ENCODE data around the gene ZCCHC24.

The ZCCHC24 gene

GRCh38 chr10:79360499-79361342, 84.7 kb downstream of the ZCCHC24 start:
- no peak for DNase-seq (ENCODE audit: low read depth)

- no peak for DNase-seq (ENCODE audit: low read depth)
Observed at GRCh38 chr10:79359816-79360498, 85.5 kb downstream of the ZCCHC24 start.

GRCh38 chr10:79358811-79359210, 86.6 kb downstream of the ZCCHC24 start:
- no peak for DNase-seq (ENCODE audit: low read depth)

- no peak for DNase-seq (ENCODE audit: low read depth)
Observed at GRCh38 chr10:79357180-79357579, 88.2 kb downstream of the ZCCHC24 start.

DNA sequence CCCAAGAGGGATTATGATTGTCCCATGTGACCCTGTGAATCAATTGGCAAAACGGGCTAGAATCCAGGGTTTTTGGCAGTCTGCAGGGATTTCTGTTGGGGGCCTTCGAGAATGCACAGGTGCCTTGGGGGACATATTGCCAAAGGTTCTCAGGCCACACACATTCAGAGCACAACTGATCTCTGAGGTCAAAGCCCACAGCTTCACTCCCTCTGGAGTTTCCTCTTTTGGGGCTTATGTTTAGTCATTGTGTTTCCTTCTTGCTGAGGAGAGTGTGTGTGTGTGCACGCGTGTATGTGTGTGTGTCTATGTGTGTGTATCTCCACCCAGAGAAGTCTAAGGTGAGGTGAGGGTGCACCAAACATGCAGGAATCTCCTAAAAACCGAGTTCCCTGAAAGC, 89.3 kb downstream of the ZCCHC24 start:
- no peak for DNase-seq (ENCODE audit: low read depth)

DNA sequence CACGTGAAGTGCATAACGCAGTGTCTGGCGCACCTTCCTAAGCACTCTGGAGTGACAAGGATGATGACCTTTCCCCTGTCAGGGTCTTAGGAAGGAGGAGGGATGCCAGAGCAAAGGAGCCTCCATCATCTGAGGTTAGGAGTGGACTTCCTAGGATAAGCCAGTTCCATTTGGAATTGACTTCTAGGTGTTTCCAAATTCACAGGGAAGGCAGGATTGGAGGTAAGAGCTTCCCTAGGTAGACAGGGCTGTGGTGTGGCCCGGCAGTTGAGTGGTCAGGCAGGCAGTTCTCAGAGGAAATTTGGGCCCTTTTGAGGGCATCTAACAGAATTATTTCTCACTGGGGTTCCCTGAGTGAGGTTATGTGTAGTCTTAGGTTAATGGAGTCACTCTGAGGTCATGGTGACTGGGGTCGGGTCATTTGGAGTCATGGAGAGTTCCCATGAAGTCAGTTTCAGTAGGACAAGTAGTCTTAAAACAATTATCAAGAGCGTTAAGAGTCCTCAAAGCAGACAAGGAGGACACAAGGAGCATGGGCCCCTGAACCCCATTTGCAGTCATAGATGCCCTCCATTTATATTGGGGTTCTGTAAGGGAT, 89.9 kb downstream of the ZCCHC24 start:
- no peak for DNase-seq (ENCODE audit: low read depth)

DNA sequence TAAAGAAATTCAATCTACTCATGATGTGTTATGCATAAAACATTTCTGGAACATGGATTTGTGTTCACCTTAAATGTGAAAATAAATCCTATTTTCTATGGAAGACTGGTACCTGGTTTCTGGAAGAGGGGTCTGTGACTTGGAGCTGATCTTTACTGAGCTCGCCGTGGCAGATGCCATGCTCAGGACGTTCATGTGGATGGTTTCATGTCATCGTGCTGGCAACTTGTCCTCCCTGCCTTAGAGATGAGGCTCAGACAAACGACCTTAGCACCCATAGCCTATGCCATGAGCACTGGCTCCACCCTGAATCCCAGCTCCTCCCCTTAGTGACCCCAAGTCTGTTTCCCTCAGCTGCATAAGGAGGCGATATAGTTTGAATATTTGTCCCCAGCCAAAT, 90.8 kb downstream of the ZCCHC24 start:
- no peak for DNase-seq (ENCODE audit: low read depth)

DNA sequence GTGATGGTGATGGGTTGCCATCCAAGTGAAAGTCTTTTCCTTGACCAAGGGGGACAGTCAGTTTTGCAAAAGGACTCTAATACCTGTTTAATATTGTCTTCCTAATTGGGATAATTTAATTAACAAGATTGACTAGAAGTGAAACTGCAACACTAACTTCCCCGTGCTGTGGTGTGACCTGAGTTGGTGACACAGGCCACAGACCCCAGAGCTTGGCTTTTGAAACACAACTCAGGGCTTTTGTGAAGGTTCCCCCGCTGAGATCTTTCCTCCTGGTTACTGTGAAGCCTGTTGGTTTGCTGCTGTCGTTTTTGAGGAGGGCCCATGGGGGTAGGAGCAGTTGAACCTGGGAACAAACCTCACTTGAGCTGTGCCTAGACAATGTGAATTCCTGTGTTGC, 91.3 kb downstream of the ZCCHC24 start:
- DNase-seq (ENCODE audit: low read depth) = no peak

GRCh38 chr10:79353726-79354125, 91.7 kb downstream of the ZCCHC24 start:
- DNase-seq (ENCODE audit: low read depth) = no peak

DNA sequence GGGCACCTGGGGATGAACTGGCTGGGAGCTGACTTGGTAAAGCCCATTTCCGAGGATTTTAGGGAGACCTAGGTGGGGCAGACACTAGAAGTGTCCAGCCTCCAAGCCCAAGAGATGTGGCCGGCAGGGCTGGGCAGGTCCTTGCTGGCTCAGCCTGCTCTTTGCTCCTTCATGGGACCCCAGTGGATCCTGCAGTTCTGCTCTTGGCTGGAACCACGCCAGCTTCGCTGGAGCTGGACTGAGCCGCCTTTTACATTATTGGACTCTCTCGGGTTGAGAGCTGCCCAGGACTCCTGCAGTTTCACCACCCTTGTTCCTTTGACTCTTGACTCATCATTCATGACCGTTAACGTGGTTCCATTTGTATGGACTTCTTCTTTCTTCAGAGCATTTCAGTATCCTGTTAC, 92.4 kb downstream of the ZCCHC24 start:
- DNase-seq (ENCODE audit: low read depth) = no peak

- DNase-seq (ENCODE audit: low read depth) = no peak
Observed at GRCh38 chr10:79352035-79352877, 93.2 kb downstream of the ZCCHC24 start.

GRCh38 chr10:79351332-79351731, 94.1 kb downstream of the ZCCHC24 start:
- no peak for DNase-seq (ENCODE audit: low read depth)

DNA sequence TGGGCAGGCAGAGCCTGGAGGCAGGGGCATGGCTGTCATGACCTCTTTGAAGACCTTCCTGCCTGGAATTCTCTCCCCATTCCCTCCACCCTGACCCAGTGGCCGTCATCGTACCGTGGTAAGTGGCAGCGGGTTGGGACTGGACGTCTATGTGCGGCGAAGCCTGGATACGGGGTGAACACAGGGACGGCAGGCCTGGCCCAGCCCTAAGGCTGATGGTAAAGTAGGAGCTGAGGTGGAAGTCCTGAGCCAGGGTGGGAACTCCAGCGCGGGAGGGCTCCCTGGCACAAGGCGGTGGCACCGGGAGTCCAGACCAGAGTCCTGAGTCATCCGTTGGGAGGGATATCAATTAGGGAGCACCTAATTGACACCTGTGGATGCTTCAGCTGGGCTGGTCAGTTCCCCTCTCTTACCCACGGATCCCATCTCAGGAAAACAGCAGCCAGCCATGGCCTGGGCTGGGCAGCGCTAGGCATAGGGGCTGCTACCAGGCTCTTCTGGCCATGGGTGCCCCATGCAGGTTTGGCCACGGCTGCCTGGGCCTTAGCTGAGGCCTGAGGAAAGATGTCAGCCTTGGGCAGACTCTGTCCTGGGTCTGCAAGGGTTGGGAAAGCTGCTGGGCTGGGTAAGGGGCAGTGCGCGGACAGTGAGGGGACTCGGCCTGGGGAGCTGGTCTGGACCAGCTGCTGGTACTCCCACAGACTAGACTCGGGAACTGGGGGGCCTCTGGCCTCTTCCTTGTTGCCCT, 94.8 kb downstream of the ZCCHC24 start:
- DNase-seq (ENCODE audit: low read depth) = no peak

- DNase-seq (ENCODE audit: low read depth) = no peak
Observed at GRCh38 chr10:79349766-79350406, 95.5 kb downstream of the ZCCHC24 start.

- DNase-seq (ENCODE audit: low read depth) = no peak
Observed at GRCh38 chr10:79349072-79349491, 96.3 kb downstream of the ZCCHC24 start.

DNA sequence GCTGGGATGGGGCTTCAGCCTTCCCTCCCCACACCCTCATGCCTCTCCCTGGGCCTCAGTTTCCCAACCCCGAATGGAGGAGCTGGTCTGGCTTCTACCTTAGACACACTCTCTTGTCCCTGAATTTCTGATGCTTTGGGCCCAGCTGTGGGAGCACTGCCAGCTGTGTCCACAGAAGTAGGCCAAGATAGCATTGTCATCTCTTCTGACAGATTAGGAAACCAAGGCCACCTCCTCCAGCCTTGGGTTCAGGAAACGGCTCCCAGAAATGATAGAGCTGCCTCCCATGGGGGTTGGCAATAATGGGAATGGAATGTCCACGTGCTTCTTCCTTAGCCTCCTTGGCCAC, 96.8 kb downstream of the ZCCHC24 start:
- DNase-seq (ENCODE audit: low read depth) = peak; percentile 26

- peak; percentile 75 for DNase-seq (ENCODE audit: low read depth)
Observed at GRCh38 chr10:79347894-79348639, 97.4 kb downstream of the ZCCHC24 start.

GRCh38 chr10:79347226-79347893, 98.1 kb downstream of the ZCCHC24 start, which contains the start of gene PPIF:
Gene PPIF, plus strand, starts transcription at chr10:79347469. Its CDS starts 80 bp downstream, at chr10:79347549.
- peak; percentile 91 for DNase-seq (ENCODE audit: low read depth)

DNA sequence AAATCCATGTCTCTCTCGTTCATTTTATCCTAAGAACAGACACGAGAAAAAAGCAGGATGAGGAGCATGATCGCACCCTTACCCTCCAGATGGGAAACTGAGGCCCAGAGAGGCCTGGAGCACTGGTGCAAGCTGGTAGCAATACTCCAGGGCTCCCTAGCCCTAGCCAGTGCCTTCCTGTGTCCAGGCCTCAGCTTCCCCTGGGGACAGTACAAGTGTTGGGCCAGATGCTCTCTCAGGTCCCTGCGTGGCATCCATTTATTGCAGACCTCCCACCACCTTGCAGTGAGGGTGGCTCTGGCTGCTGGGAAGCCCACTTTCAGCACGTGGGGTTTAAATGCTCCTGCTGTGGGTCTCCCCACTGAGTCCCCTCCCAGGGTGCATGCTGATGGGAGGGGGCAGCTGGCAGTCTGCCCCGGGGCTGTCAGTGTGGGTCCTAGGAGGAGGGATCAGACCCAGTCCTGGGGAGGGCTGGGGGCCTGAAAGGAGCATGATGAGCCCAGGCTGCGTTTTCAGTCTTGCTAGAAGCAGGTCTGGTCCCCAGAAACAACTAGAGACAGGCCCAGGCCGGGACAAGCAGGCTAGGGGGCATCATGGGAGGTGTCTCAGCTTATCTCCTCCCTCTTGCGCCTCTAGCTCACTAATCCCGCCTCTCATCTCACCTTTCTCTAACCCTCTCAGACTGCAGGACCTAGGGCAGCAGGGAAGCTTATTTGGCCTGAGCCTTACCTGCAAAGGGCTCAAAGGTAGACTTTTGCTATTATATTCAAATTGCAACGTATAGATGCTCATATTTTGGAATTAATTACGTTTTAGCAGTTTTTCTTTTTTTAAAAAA, 98.8 kb downstream of the ZCCHC24 start:
- DNase-seq (ENCODE audit: low read depth) = no peak

All from fibroblast of gingiva (primary cell).